CD4-positive, alpha-beta T cell treated with Interleukin-17A for 1 hour (primary cell): Measurements from ENCODE around the gene C10orf53.
"Not testable (repeated sequence)": the region's sequence is repeated elsewhere in the genome, so short reads cannot be mapped to it uniquely, and the experiment has no call there.

Experiments
- DNase-seq: peaks from one replicate; pipeline ENCODE4 v3.0.0-alpha.2; 2020

The C10orf53 gene

DNA sequence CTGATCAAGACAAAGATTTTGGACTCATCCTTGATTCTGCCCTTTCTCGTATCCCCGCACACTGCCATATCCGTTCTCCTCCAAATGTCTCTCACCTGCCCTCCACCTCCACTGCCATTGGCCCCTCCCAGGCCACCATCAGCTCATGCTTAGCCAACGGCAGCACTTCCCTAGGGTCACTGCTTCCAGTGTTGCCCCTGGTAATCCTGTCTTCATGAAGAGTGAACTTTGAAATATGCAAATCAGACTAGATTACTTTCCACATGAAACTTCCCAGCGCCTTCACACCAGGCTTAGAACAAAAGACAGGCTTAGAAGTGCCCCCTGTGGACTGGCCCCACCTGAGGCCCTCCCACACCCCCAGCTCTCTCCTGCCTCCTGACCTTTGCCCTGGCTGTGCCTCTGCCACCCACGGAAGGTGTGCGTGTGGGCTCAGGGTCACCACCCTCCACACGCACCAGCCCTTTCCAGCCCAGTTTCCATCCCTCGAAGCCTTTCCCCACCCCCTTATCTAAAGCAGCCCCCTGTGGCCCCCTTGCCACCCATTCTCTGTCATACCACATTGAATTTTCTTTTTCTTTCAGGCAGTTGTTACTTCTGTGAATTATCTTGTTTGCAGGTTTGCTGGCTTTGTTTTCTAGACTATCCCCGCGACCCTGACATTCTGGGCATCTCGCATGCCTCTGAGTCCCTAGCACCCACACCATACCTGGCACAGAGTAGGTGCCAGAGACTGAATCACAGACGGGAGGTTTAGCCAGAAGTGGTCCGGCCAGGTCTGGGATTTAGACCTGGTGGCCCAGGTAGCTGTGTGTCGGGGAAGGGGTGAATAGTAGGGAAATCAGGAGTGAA, 26.8 kb upstream of the C10orf53 start:
- DNase-seq: no peak

- DNase-seq: no peak
Observed at GRCh38 chr10:49653273-49653929, 26.1 kb upstream of the C10orf53 start.

DNA sequence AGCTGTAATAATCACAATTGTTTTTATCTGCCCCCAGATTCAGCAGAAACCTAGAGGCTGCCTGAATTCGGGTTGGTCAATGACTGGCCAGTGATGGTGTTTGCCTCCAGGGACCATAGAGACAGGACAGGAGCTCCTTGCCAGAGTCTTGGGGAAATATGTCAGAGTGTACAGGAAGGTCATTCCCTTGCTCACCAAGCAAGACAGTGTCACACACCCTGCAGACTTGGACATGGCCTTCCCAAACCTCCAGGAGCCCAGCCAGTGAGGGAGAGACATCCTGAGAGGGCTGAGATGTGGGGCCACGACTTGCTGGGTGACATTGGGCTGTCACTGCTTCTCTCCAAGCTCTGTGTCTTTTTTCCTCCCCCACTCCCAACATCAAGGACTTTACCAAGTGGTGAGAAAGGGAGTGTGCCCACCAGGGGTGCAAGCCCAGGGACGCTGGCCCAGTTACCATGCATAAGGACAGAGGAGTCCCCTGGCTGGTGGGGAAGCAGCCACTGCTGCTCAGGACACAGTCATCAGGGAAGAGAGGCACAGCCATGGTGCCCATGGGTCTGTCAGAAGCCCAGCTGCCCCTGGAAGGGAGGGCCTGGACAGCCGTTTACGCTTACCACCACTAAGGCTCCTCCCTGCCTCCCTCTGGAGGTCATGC, 25.3 kb upstream of the C10orf53 start:
- no peak for DNase-seq

DNA sequence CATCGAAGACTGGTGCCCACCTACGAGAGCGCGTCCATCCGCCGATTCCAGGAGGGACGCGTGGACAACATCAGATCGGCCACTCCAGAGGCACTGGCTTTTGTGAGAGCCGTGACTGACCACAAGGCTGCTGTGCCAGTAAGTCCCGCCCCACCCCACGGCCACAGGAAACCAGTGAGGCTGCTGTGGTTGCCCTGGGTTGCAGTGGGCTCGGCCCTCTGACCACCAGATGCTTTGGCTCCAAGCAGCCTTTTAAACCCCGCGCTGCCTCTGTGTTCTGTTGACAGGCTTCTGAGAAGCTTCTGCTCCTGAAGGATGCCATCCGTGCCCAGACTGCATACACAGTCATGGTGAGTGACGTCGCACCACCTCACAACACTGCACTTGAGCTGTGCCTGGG, 24.4 kb upstream of the C10orf53 start:
- DNase-seq: no peak

- DNase-seq: no peak
Observed at GRCh38 chr10:49656845-49657493, 22.5 kb upstream of the C10orf53 start.

- DNase-seq: no peak
Observed at GRCh38 chr10:49657606-49658005, 21.8 kb upstream of the C10orf53 start.

DNA sequence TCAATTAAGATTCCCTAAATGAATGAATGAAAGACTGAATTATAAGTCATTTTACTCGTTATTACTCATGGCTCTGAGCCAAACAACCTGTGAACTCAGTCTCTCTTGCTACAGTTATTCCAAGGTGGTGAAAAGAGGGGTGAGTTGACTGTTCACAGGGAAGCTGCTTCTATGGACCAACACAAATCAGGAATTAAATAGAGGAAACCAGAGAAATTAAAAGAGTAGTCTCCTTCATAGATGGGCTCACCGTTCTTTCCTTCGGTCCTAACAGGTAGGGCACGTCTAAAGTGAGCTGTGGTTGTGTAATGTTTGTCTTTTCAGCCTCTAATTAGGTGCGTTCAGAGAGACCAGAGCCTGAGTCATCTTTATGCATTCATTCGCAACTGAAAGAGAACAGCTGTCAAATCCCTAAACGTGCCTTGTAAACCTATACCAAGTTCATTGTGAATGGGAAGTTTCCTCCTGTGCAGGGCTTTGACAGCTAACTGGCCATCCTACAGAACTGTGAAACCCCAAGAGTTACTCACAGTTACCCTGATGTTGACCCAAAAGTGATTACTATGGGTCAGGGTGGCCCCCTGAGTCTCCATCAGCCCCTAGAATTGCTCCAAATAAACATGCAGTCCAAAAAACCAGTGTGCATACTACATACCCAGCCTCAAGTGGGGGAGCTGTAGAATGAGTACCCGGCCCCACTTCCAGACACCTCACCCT, 18.2 kb upstream of the C10orf53 start:
- DNase-seq: no peak

- no peak for DNase-seq
Observed at GRCh38 chr10:49662169-49662830, 17.2 kb upstream of the C10orf53 start.

- no peak for DNase-seq
Observed at GRCh38 chr10:49663596-49663995, 15.9 kb upstream of the C10orf53 start.

- no peak for DNase-seq
Observed at GRCh38 chr10:49664006-49664841, 15.2 kb upstream of the C10orf53 start.

DNA sequence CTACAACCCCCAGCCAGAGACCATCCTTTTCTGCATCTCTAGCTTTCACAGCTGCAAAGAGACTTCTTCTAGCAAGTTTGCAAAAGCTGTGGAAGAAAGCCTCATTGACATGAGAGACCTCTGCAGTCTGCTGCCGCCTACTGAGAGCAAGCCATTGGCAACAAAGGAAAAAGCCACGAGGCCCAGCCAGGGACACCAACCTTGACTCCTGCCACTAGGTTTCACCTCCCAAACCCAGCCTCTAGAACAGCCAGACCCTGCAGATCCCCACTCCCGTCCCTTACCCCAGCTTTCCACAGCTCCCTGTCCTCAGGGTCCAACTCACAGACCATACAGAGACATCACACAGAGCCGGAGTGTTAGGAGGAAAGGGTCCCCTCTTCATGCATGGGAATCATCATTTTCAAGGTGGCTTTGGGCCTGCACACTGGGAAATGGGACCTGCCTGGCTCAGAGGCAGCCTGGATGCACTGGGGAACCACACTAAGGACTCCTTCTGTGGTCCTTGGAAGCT, 14.6 kb upstream of the C10orf53 start:
- DNase-seq: no peak

- DNase-seq: no peak
Observed at GRCh38 chr10:49666054-49666615, 13.3 kb upstream of the C10orf53 start.

DNA sequence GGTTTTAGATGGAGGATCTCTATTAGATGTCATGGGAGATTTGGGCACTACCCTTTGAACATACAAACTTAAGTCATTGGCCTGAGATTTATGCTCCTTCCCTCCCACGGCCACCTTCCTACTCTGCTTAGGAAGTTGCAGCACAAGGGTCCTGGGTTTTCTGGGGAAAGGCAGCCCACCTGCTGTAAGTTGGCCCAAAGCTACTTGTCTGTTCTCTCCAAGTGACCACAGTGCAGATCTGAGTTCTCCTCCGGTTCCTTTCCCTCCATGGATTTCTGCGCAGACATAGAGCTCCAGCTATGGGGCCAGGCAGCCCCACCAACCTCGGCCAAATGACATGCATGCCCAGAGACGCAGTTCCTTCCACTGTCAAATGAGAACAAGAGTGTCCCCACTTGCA, 12.8 kb upstream of the C10orf53 start:
- DNase-seq: no peak

DNA sequence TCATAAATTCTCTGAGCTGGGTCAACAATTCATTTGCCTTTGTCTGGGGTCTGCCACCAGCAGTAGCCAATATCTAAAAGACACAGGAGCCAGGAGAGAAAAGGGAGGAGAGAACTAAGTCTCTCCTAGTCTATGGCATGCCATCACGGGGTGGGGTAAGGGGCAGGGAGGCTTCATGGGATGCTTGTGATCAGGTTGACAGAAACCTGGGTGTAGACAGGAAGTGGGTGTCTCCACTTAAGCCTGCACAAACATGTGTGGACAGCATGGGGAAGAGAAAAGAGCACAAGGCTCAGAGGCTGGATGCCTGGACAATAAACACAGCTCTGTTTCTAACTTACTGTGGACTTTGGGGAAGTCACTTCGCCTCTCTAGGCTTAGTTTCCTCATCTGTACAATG, 11.5 kb upstream of the C10orf53 start:
- no peak for DNase-seq

GRCh38 chr10:49668684-49669083, 10.8 kb upstream of the C10orf53 start:
- no peak for DNase-seq

DNA sequence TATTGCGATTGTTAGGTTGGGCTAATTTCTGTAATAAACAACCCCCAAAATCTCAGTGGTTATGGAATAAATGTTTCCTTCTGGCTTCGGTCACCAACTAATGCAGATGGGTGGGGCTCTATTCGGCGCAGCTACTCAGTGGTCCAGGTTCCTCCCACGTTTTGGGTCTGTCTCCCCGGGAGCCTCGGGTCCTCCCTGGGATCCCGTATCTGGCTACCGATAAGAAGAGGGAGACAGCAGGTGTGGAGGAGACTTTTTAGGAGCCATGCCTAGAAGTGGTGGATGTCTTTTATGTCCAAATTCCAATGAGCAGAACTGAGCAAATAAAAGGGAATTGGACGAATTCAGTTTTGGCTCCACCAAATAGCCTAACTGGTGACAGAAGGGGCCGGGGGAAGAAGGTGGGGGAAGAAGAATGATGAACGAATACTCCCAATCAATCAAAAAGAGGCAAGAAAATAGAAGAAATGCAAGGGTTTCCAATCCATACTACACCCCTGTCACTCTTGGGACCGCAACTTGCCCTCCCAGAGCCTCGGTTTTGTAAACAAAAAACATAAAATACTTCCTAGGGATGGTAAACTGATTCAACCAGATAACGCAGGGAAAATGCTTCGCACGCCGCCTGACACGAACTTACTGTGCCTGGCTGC, 498 bp upstream of the C10orf53 start:
- no peak for DNase-seq

DNA sequence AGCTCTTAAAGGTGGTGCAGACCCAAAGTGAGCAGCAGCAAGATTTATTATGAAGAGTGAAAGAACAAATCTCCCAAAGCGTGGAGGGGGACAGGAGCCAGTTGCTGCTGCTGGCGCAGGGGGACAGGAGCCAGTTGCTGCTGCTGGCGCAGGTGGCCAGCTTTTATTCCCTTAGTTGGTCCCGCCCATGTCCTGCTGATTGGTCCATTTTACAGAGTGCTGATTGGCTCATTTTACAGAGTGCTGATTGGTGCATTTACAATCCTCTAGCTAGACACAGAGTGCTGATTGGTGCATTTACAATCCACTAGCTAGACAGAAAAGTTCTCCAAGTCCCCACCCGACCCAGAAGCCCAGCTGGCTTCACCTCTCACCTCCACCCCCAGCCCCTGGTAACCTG, 3.0 kb downstream of the C10orf53 start:
- DNase-seq: not testable (repeated sequence)

DNA sequence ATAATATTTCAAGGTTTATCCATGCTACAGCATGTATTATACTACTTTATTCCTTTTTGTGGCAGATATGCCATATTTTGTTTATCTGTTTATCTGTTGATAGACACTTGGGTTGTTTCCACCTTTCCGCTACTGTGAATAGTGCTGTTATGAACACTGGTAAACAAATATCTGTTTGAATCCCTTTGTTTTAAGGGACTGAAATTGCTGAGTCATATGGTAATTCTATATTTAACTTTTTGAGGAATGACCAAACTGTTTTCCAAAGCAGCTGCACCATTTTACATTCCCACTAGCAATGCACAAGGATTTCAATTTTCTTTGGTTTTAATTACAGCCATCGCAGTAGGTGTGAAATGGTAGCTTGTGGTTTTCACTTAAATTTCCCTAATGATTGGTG, 3.4 kb downstream of the C10orf53 start:
- DNase-seq: no peak

- no peak for DNase-seq
Observed at GRCh38 chr10:49686651-49687050, 7.2 kb downstream of the C10orf53 start.

DNA sequence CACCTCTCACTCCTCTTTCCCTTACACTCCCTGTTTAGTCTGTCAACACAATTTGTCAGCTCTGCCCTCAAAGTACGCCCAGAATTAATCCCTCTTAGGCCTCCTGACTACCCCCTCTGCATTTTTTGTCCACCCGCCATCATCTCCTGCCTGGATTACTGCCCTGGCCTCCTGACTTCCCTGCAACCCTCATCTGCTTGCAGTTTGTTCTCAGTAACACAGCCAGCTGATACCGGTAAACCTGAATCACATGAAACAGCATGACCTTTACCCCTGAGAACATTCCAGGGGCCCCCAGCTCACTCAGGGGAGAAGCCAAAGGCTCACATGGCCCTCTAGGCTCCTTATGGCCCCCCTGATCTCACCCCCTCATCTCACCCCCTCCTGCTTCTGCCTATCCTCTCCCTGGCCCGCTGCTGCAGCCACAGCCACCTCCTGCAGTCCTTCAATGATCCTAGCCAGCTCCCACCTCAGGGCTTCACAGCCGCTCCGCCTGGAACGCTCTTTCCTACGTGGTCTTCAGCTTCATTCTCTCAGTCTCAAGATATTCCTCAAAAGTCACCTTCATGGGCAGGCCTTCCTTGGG, 8.9 kb downstream of the C10orf53 start:
- DNase-seq: no peak
